NCI-H446 (cell line): ENCODE measurements around the gene FOXD1.
"Not testable (repeated sequence)": the region's sequence is repeated elsewhere in the genome, so short reads cannot be mapped to it uniquely, and the experiment has no call there.

Source experiments
- DNase-seq, 2 experiments: peaks; one replicate each; lab custom pipeline; 2025; lab: John Stamatoyannopoulos, UW

The FOXD1 gene

GRCh38 chr5:73464016-73464745 is 15.6 kb upstream of the FOXD1 start:
- DNase-seq: peak in 1 of 2 experiments; percentile 38

- DNase-seq: no peak
These were observed 11.6 kb upstream of the FOXD1 start for GRCh38 chr5:73460133-73460532.

- no peak for DNase-seq
These were observed 10.8 kb upstream of the FOXD1 start for GRCh38 chr5:73459366-73459765.

GRCh38 chr5:73456462-73456861 is 7.9 kb upstream of the FOXD1 start:
- not testable (repeated sequence) for DNase-seq

- peak in 1 of 2 experiments; percentile 59 for DNase-seq
These were observed 5.9 kb upstream of the FOXD1 start for GRCh38 chr5:73454379-73455036.

- no peak for DNase-seq
These were observed 3.6 kb upstream of the FOXD1 start for GRCh38 chr5:73452215-73452614.

GRCh38 chr5:73451224-73452130 is 2.9 kb upstream of the FOXD1 start:
- peak in 1 of 2 experiments; percentile 81 for DNase-seq

- no peak for DNase-seq
These were observed 2.2 kb upstream of the FOXD1 start for GRCh38 chr5:73450672-73451223.

- no peak for DNase-seq
These were observed 1.6 kb upstream of the FOXD1 start for GRCh38 chr5:73450137-73450536.

- peak in 1 of 2 experiments; percentile 48 for DNase-seq
These were observed 781 bp downstream of the FOXD1 start for GRCh38 chr5:73447530-73448462.

GRCh38 chr5:73446631-73447529 is 1.7 kb downstream of the FOXD1 start:
- no peak for DNase-seq

GRCh38 chr5:73445665-73446630 is 2.6 kb downstream of the FOXD1 start:
- no peak for DNase-seq

GRCh38 chr5:73444499-73445438 is 3.8 kb downstream of the FOXD1 start:
- DNase-seq: no peak

GRCh38 chr5:73443829-73444498 is 4.6 kb downstream of the FOXD1 start:
- DNase-seq: no peak

- DNase-seq: no peak
These were observed 5.5 kb downstream of the FOXD1 start for GRCh38 chr5:73442996-73443627.

- DNase-seq: no peak
These were observed 6.3 kb downstream of the FOXD1 start for GRCh38 chr5:73442231-73442811.
